WTC11 (cell line): ENCODE results near the gene DHRS2.

Experiments
- ATF2 ChIP-seq: sonication (generic); formaldehyde crosslinking; IDR thresholded peaks from 2 replicates; pipeline ENCODE4 v1.8.1; 2022; ENCODE audit warnings: low read depth, missing genetic modification reagents, borderline replicate concordance
- CTCF ChIP-seq: fragments of 200-600 bp; IDR thresholded peaks from 2 replicates; pipeline ENCODE4 v1.8.0; 2022; ENCODE audit warnings: antibody characterized with exemption
- TF ChIP-seq, protein P1 (sequence below): sonication (generic); formaldehyde crosslinking; conservative IDR thresholded peaks from 2 replicates; pipeline ENCODE4 v1.8.1; 2023; ENCODE audit warnings: mild to moderate bottlenecking, low read depth, missing genetic modification reagents, moderate library complexity
- TF ChIP-seq, protein P2 (sequence below): sonication (generic); formaldehyde crosslinking; conservative IDR thresholded peaks from 2 replicates; pipeline ENCODE4 v1.8.1; 2022; ENCODE audit warnings: mild to moderate bottlenecking, missing genetic modification reagents
- TF ChIP-seq, protein P3 (sequence below): sonication (generic); formaldehyde crosslinking; IDR thresholded peaks from 2 replicates; pipeline ENCODE4 v1.8.1; 2023; ENCODE audit warnings: mild to moderate bottlenecking, missing genetic modification reagents, moderate library complexity
- TF ChIP-seq, protein P4 (sequence below): sonication (generic); formaldehyde crosslinking; IDR thresholded peaks from 2 replicates; pipeline ENCODE4 v1.8.1; 2022; ENCODE audit warnings: mild to moderate bottlenecking, missing genetic modification reagents, moderate library complexity, borderline replicate concordance

DNA sequence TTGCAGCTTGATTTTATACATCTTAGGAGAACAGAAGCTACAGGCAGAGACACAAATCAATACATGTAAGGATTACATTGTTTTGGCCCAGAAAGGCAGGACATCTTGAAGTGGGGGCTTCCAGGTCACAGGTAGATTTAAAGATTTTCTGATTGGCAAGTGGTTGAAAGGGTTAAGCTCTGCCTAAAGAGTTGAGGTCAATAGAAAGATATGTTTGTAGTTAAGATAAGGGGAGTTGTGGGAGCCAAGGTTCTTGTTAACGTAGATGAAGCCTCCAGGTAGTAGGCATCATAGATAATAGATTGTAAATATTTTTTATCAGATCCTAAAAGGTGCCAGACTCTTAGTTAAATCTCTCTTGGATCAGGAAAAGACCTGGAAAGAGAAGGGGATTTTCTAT, 5.5 kb upstream of the DHRS2 start:
- TF ChIP-seq CTCF: no peak
- TF ChIP-seq, protein P1, sequence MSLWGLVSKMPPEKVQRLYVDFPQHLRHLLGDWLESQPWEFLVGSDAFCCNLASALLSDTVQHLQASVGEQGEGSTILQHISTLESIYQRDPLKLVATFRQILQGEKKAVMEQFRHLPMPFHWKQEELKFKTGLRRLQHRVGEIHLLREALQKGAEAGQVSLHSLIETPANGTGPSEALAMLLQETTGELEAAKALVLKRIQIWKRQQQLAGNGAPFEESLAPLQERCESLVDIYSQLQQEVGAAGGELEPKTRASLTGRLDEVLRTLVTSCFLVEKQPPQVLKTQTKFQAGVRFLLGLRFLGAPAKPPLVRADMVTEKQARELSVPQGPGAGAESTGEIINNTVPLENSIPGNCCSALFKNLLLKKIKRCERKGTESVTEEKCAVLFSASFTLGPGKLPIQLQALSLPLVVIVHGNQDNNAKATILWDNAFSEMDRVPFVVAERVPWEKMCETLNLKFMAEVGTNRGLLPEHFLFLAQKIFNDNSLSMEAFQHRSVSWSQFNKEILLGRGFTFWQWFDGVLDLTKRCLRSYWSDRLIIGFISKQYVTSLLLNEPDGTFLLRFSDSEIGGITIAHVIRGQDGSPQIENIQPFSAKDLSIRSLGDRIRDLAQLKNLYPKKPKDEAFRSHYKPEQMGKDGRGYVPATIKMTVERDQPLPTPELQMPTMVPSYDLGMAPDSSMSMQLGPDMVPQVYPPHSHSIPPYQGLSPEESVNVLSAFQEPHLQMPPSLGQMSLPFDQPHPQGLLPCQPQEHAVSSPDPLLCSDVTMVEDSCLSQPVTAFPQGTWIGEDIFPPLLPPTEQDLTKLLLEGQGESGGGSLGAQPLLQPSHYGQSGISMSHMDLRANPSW (CRISPR knock-in tag): no peak
- TF ChIP-seq, protein P2, sequence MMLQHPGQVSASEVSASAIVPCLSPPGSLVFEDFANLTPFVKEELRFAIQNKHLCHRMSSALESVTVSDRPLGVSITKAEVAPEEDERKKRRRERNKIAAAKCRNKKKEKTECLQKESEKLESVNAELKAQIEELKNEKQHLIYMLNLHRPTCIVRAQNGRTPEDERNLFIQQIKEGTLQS: no peak
- TF ChIP-seq, protein P3, sequence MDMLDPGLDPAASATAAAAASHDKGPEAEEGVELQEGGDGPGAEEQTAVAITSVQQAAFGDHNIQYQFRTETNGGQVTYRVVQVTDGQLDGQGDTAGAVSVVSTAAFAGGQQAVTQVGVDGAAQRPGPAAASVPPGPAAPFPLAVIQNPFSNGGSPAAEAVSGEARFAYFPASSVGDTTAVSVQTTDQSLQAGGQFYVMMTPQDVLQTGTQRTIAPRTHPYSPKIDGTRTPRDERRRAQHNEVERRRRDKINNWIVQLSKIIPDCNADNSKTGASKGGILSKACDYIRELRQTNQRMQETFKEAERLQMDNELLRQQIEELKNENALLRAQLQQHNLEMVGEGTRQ (CRISPR knock-in tag): no peak
- TF ChIP-seq ATF2 (CRISPR knock-in tag): no peak
- TF ChIP-seq, protein P4, sequence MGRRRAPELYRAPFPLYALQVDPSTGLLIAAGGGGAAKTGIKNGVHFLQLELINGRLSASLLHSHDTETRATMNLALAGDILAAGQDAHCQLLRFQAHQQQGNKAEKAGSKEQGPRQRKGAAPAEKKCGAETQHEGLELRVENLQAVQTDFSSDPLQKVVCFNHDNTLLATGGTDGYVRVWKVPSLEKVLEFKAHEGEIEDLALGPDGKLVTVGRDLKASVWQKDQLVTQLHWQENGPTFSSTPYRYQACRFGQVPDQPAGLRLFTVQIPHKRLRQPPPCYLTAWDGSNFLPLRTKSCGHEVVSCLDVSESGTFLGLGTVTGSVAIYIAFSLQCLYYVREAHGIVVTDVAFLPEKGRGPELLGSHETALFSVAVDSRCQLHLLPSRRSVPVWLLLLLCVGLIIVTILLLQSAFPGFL (CRISPR knock-in tag): no peak
